GM18870 (cell line): ENCODE data around the gene SPTBN4.

Source experiments
- ATAC-seq: cut with Tn5 transposase; IDR thresholded peaks from one replicate; pipeline ENCODE4 v1.9.1; 2021; ENCODE audit warnings: moderate library complexity; ENCODE audit not compliant: unreplicated experiment

The SPTBN4 gene

GRCh38 chr19:40600570-40601133 is 133.9 kb downstream of the SPTBN4 start:
- no peak for ATAC-seq

- ATAC-seq = no peak
Measured at GRCh38 chr19:40601134-40601974, 134.6 kb downstream of the SPTBN4 start, which contains the start of gene LTBP4. TSS of gene LTBP4 (plus strand) at chr19:40601369. CDS start at chr19:40601388, 19 bp downstream.

GRCh38 chr19:40603071-40603388 is 136.2 kb downstream of the SPTBN4 start:
- no peak for ATAC-seq

GRCh38 chr19:40603389-40604170 is 136.8 kb downstream of the SPTBN4 start:
- peak; percentile 60 for ATAC-seq

GRCh38 chr19:40604171-40604646 is 137.4 kb downstream of the SPTBN4 start:
- ATAC-seq = no peak

- no peak for ATAC-seq
Measured at GRCh38 chr19:40604647-40605215, 137.9 kb downstream of the SPTBN4 start.

GRCh38 chr19:40605216-40605971 is 138.6 kb downstream of the SPTBN4 start:
- no peak for ATAC-seq

- ATAC-seq = no peak
Measured at GRCh38 chr19:40607311-40608239, 140.8 kb downstream of the SPTBN4 start.

- no peak for ATAC-seq
Measured at GRCh38 chr19:40608240-40608621, 141.4 kb downstream of the SPTBN4 start.

GRCh38 chr19:40608957-40609356 is 142.2 kb downstream of the SPTBN4 start:
- no peak for ATAC-seq

- ATAC-seq = no peak
Measured at GRCh38 chr19:40609561-40610395, 143.0 kb downstream of the SPTBN4 start.

GRCh38 chr19:40610396-40611064 is 143.7 kb downstream of the SPTBN4 start:
- ATAC-seq = no peak

GRCh38 chr19:40611096-40611495 is 144.3 kb downstream of the SPTBN4 start:
- no peak for ATAC-seq

- no peak for ATAC-seq
Measured at GRCh38 chr19:40611900-40612698, 145.3 kb downstream of the SPTBN4 start.

- no peak for ATAC-seq
Measured at GRCh38 chr19:40612831-40613689, 146.3 kb downstream of the SPTBN4 start.
